ENCODE results near the gene MCOLN3. TPM values are rescaled to one million over a fixed set of nuclear protein-coding genes. Genes with fewer than 3 reads are reported as not detected.

MCOLN3 gene
- total and polyA plus RNA-seq, 9 of the 15 experiments (the other 6 are each of a cell fraction or from before 2014, with no cell fraction given): 0.04 to 0.05 TPM; not detected in 7

- POLR2A ChIA-PET: no interaction called here
- intact Hi-C loops (cut with micrococcal nuclease): no loop called here
- ATAC-seq: no peak
Measured at GRCh38 chr1:85042413-85042812, 5.9 kb downstream of the MCOLN3 start.

More at GRCh38 chr1:85042413-85042812, 5.9 kb downstream of the MCOLN3 start:
- H3K9me3 ChIP-seq (replicated peaks; ENCODE audit: control insufficient read depth, insufficient read depth, low read depth, low read length): no peaks in the 10 kb centered on the region
- H3K4me2 ChIP-seq (ENCODE audit: insufficient read depth, low read length): no peak overlapping the region
- H3K4me3 ChIP-seq: no peak overlapping the region
- FAIRE-seq (no peak), DNase-seq (ENCODE audit: extremely low read depth in 1 of 4, low spot score in 3 of 4) (no peak)
- TF ChIP-seq ARID2 (IDR thresholded peaks at IDR 0.05): no peak
- TF ChIP-seq RBM34 (IDR thresholded peaks at IDR 0.05; ENCODE audit: borderline replicate concordance, insufficient read depth, low read length): no peak
- TF ChIP-seq PBX2 (CRISPR knock-in tag; IDR thresholded peaks at IDR 0.05; ENCODE audit: low read depth): no peak
- TF ChIP-seq PBX2 (tag; conservative IDR thresholded peaks at IDR 0.05; ENCODE audit: low read depth): no peak
- H3K27ac ChIP-seq (ENCODE audit: extremely low read depth, low read depth, low read length): no peak overlapping the region
- H3K9me1 ChIP-seq (ENCODE audit: control insufficient read depth, insufficient read depth, low read length): no peaks in the 10 kb centered on the region
- peaks cover 8 to 13% of the 10 kb centered on the region in 2 experiments; a peak in 4 of 5 replicates for H3K27me3 ChIP-seq (ENCODE audit: control insufficient read depth in 2 of 2, insufficient read depth in 2 of 2, low read length in 2 of 2)
- no peaks in the 10 kb centered on the region for H3K36me3 ChIP-seq (ENCODE audit: control insufficient read depth, insufficient read depth, low read length)
- H4K20me1 ChIP-seq (replicated peaks; ENCODE audit: control insufficient read depth, insufficient read depth, low read length): no peaks in the 10 kb centered on the region; the same call in 1 of the 2 replicates
- no TSS peak for BruUV-seq (replicated peaks)
- H3K9ac ChIP-seq (ENCODE audit: insufficient read depth in 1 of 2, low read depth in 2 of 2, low read length in 2 of 2): no peak overlapping the region
- CTCF ChIA-PET (ENCODE audit: low intra/inter-chr PET ratio): no interaction called here
- H2AFZ ChIP-seq (ENCODE audit: low read depth, low read length): no peak overlapping the region
- no peaks in the 10 kb centered on the region; a peak in 1 of 5 replicates for H3K4me1 ChIP-seq (replicated peaks in 1 of 2; ENCODE audit: control insufficient read depth in 2 of 2, insufficient read depth in 2 of 2, low read length in 2 of 2)
- no peaks in the 10 kb centered on the region for H3K79me2 ChIP-seq (ENCODE audit: control insufficient read depth, insufficient read depth, low read length)
- in situ Hi-C loops (cut with MboI): no loop called here
